HCT116 (cell line): Measurements from ENCODE around the gene PLEKHJ1. TPM values are rescaled to one million over a fixed set of nuclear protein-coding genes. Genes with fewer than 3 reads are reported as not detected.

Experiments
- ATAC-seq: fragments of 200-7000 bp; cut with Tn5 transposase; 2 replicates; pipeline ENCODE4 v1.9.1; 2020; ENCODE audit warnings: mild to moderate bottlenecking, moderate library complexity
- BruUV-seq: library from RNA; stranded (reverse); fragments of 400-500 nt; replicated peaks from 2 replicates; lab custom pipeline; 2021; lab: Mats Ljungman, UMichigan
- CTCF ChIA-PET: fragments of 300-600 bp; sonication (Branson Sonifier 250); formaldehyde crosslinking; loops from one replicate; lab custom pipeline; 2021; ENCODE audit warnings: antibody characterized with exemption; lab: Charles Lee
- POLR2A ChIA-PET: fragments of 300-600, 350-600 bp; sonication (Branson Sonifier 250); formaldehyde crosslinking; loops from one replicate; lab custom pipeline; 2021; ENCODE audit warnings: antibody characterized with exemption; lab: Charles Lee
- RAD21 ChIA-PET, 2 experiments: fragments of 300-600 bp; sonication (Branson Sonifier 250); formaldehyde crosslinking; loops; one replicate each; lab custom pipeline; 2023; ENCODE audit warnings: low total read pairs in 2 of 2; ENCODE audit not compliant: uncharacterized antibody in 2 of 2, unreplicated experiment in 2 of 2, low non-redundant PET in 1 of 2; lab: Charles Lee
- DNase-seq: peaks from one replicate; pipeline ENCODE4 v3.0.0-alpha.2; 2010; ENCODE audit warnings: low read depth, low spot score
- H2AFZ ChIP-seq: fragments of 200-600 bp; shearing (Covaris generic), sonication (generic); 2 replicates; pipeline ENCODE4 v1.6.1; 2017; ENCODE audit warnings: low read depth, mixed run types, mixed read lengths, antibody characterized with exemption, low read length; ENCODE audit not compliant: poor library complexity, severe bottlenecking
- H3K27ac ChIP-seq: 2 replicates; pipeline ENCODE4 v1.5.1; 2012; ENCODE audit warnings: low read depth, low read length
- H3K27me3 ChIP-seq: fragments of 200-600 bp; sonication (generic); 2 replicates; pipeline ENCODE4 v1.6.1; 2016; ENCODE audit warnings: mixed run types, low read length, mixed read lengths; ENCODE audit not compliant: insufficient read depth
- H3K36me3 ChIP-seq, 2 experiments: fragments of 200-500 bp in 1 of 2; fragments of 200-600 bp in 1 of 2; sonication (Bioruptor generic) in 1 of 2; sonication (generic) in 1 of 2; 2 replicates each; pipeline versions ENCODE4 v1.5.1 to v1.6.1; 2014 to 2016; ENCODE audit warnings: low read length in 2 of 2, inconsistent platforms in 1 of 2, mixed read lengths in 1 of 2, mixed run types in 1 of 2; ENCODE audit not compliant: insufficient read depth in 2 of 2, control insufficient read depth in 1 of 2
- H3K4me1 ChIP-seq, 2 experiments: fragments of 200-600 bp in 1 of 2; sonication (generic) in 1 of 2; 2 replicates each; pipeline versions ENCODE4 v1.5.1 to v1.6.1; 2012 to 2017; ENCODE audit warnings: low read length in 2 of 2, inconsistent platforms in 1 of 2, mild to moderate bottlenecking in 1 of 2, mixed read lengths in 1 of 2, mixed run types in 1 of 2, moderate library complexity in 1 of 2; ENCODE audit not compliant: insufficient read depth in 2 of 2, control insufficient read depth in 1 of 2
- H3K4me2 ChIP-seq: fragments of 200-600 bp; sonication (generic); 2 replicates; pipeline ENCODE4 v1.6.1; 2017; ENCODE audit warnings: mixed run types, low read length, mixed read lengths
- H3K4me3 ChIP-seq, 2 experiments: fragments of 200-600 bp in 1 of 2; sonication (generic) in 1 of 2; replicated peaks in 1 of 2; 2 replicates each; pipeline ENCODE4 v1.5.1; 2011 to 2016; ENCODE audit warnings: low read length in 2 of 2, control low read depth in 1 of 2, low read depth in 1 of 2, mild to moderate bottlenecking in 1 of 2, mixed read lengths in 1 of 2, mixed run types in 1 of 2
- H3K79me2 ChIP-seq: fragments of 200-600 bp; sonication (generic); 2 replicates; pipeline ENCODE4 v1.6.1; 2017; ENCODE audit warnings: mild to moderate bottlenecking, mixed run types, low read length, moderate library complexity, mixed read lengths; ENCODE audit not compliant: insufficient read depth
- H3K9ac ChIP-seq: fragments of 200-600 bp; sonication (generic); 2 replicates; pipeline ENCODE4 v1.6.1; 2016; ENCODE audit warnings: low read length, mixed read lengths
- H3K9me2 ChIP-seq: fragments of 200-600 bp; sonication (generic), shearing (Covaris generic); 2 replicates; pipeline ENCODE4 v1.6.1; 2017; ENCODE audit warnings: mixed run types, mild to moderate bottlenecking, moderate library complexity; ENCODE audit not compliant: insufficient read depth
- H3K9me3 ChIP-seq, 2 experiments: fragments of 200-500 bp in 1 of 2; fragments of 200-600 bp in 1 of 2; sonication (Bioruptor generic) in 1 of 2; sonication (generic) in 1 of 2; 2 replicates each; pipeline ENCODE4 v1.6.1; 2014 to 2017; ENCODE audit warnings: low read length in 2 of 2, mixed read lengths in 2 of 2, inconsistent platforms in 1 of 2, low read depth in 1 of 2, mild to moderate bottlenecking in 1 of 2, mixed run types in 1 of 2, moderate library complexity in 1 of 2; ENCODE audit not compliant: control insufficient read depth in 1 of 2, insufficient read depth in 1 of 2
- H4K20me1 ChIP-seq: fragments of 200-600 bp; sonication (generic), shearing (Covaris generic); 2 replicates; pipeline ENCODE4 v1.6.1; 2017; ENCODE audit warnings: mixed run types, mild to moderate bottlenecking, moderate library complexity; ENCODE audit not compliant: insufficient read depth
- EGR1 ChIP-seq: IDR thresholded peaks from 2 replicates; pipeline ENCODE4 v1.6.1; 2012; ENCODE audit warnings: low read depth
- FOSL1 ChIP-seq: IDR thresholded peaks from 2 replicates; pipeline ENCODE4 v1.6.1; 2012; ENCODE audit warnings: low read depth
- SIN3A ChIP-seq: IDR thresholded peaks from 2 replicates; pipeline ENCODE4 v1.6.1; 2012; ENCODE audit warnings: low read depth
- intact Hi-C: fragments of 100-400 bp; cut with micrococcal nuclease; formaldehyde crosslinking; loops from 2 replicates; pipeline ENCODE4 v1.10.0; 2022
- total RNA-seq: library from RNA; stranded (reverse); gene quantifications from one replicate; pipeline ENCODE4 v1.2.1, GENCODE V29; 2021; ENCODE audit not compliant: unreplicated experiment
- TF ChIP-seq, protein P1 (sequence below): IDR thresholded peaks from 2 replicates; pipeline ENCODE4 v1.6.1; 2012

The PLEKHJ1 gene
- total RNA-seq, 1 experiment from 2014 or later: 88.2 TPM

DNA sequence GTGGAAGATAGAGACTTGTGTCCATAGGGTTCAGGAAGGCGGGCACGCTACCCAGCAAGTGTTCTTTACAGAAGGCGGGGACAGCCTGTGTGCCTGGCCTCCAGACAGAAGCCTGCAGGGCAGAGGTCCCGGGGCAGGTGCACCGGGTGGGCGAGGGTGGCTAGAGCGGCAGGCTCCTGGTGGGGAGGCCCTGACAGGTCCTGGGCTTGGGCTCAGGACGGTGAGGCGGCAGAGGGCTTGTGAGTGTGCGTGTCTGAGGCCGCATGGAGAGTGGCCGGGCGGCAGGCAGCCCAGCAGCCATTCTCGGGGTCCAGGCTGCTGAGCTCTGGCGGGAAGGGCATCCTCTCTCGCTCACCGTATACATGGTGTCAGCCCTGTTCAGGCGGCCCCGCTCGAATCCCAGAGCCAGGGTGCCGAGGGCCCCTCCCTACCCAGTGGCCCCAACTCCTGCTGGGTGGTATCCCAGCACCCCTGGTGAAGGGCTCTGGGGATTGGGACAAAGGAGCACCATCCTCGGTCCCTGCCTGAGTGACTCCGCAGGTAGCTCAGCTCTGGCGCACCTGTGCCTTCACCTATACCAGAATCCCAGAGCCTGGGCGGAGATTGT lies 10.0 kb upstream of the PLEKHJ1 start:
- peaks cover 11% of the 10 kb centered on the region; the same call in 1 of the 2 replicates for H4K20me1 ChIP-seq
- H3K4me1 ChIP-seq: peaks cover 0 to 7% of the 10 kb centered on the region in 2 experiments; a peak in 1 of 4 replicates
- H3K4me3 ChIP-seq: no peak overlapping the region
- H3K27ac ChIP-seq: no peak overlapping the region; the same call in 1 of the 2 replicates
- POLR2A ChIA-PET: no interaction called here
- no peak for DNase-seq
- peaks cover 36 to 66% of the 10 kb centered on the region in 2 experiments for H3K36me3 ChIP-seq
- H3K9me3 ChIP-seq: no peaks in the 10 kb centered on the region
- H3K79me2 ChIP-seq: peaks cover 52% of the 10 kb centered on the region
- intact Hi-C loops: no loop called here
- H3K27me3 ChIP-seq: no peaks in the 10 kb centered on the region
- H3K9ac ChIP-seq: no peak overlapping the region
- CTCF ChIA-PET: interaction anchor here (1.3 kb wide), 1 partner anchor 14 kb away, joined by 3 read pairs; no protein-coding TSS in a partner anchor
- no peak for TF ChIP-seq EGR1
- RAD21 ChIA-PET: no interaction called here
- H2AFZ ChIP-seq: no peak overlapping the region
- ATAC-seq: no peak
- H3K4me2 ChIP-seq: no peak overlapping the region
- no peaks in the 10 kb centered on the region for H3K9me2 ChIP-seq
- BruUV-seq: no TSS peak

DNA sequence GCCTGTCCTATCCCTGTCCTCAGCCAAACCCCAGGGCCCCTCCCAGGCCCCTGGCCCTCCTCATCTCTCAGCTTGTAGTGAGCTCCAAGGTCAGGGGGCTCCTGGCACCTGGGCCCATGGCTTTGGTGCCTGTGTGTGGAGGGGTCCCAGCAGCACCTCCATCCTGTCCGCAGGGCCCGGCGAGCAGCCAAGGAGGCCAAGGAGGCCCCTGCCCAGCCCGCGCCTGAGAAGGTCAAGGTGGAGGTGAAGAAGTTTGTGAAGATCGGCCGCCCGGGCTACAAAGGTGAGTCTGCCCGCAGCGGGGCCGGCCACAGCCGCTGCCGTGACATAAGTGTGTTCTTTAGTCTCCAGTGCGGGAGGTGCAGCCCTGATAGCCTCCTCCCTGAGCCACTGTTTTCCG lies 9.1 kb upstream of the PLEKHJ1 start:
- CTCF ChIA-PET: interaction anchor here (1.3 kb wide), 1 partner anchor 15 kb away, joined by 3 read pairs; no protein-coding TSS in a partner anchor
- DNase-seq: no peak
- Histone ChIP-seq H4K20me1 (peaks cover 19% of the 10 kb centered on the region; the same call in 1 of the 2 replicates), H3K27ac (no peak overlapping the region), H3K27me3 (no peaks in the 10 kb centered on the region), H3K4me2 (no peak overlapping the region), H3K9me3 (no peaks in the 10 kb centered on the region), H3K9me2 (no peaks in the 10 kb centered on the region), H2AFZ (no peak overlapping the region), H3K4me1 (peaks cover 0 to 15% of the 10 kb centered on the region in 2 experiments; a peak in 1 of 4 replicates), H3K79me2 (peaks cover 61% of the 10 kb centered on the region), H3K9ac (no peak overlapping the region), H3K36me3 (peaks cover 37 to 74% of the 10 kb centered on the region in 2 experiments), H3K4me3 (no peak overlapping the region)
- no peak for ATAC-seq
- POLR2A ChIA-PET: no interaction called here
- RAD21 ChIA-PET: no interaction called here
- TF ChIP-seq SIN3A (no peak), FOSL1 (no peak)
- TF ChIP-seq, protein P1, sequence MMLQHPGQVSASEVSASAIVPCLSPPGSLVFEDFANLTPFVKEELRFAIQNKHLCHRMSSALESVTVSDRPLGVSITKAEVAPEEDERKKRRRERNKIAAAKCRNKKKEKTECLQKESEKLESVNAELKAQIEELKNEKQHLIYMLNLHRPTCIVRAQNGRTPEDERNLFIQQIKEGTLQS: no peak
- intact Hi-C loops: loop anchor here (2.0 kb wide), 1 partner anchor 14 kb away; no protein-coding TSS in a partner anchor
- no TSS peak for BruUV-seq
